ENCODE results near the gene SULT1A4.
"Not testable (repeated sequence)": the region's sequence is repeated elsewhere in the genome, so short reads cannot be mapped to it uniquely, and the experiment has no call there.

The SULT1A4 gene

GRCh38 chr16:29459706-29460646 is at the start of gene SULT1A4:
TSS of gene SULT1A4 (plus strand) at chr16:29459913. CDS start at chr16:29461386, 1,473 bp downstream.
- DNase-seq: not testable (repeated sequence)

GRCh38 chr16:29423587-29423986 is 36.1 kb upstream of the SULT1A4 start:
- intact Hi-C loops (cut with DNase I): not testable (repeated sequence)

More at GRCh38 chr16:29459706-29460646, at the start of gene SULT1A4:
- intact Hi-C loops (cut with DNase I): not testable (repeated sequence)

GRCh38 chr16:29425390-29425789 is 34.3 kb upstream of the SULT1A4 start:
- DNase-seq; intact Hi-C loops (cut with DNase I): not testable (repeated sequence)

More at GRCh38 chr16:29423587-29423986, 36.1 kb upstream of the SULT1A4 start:
- not testable (repeated sequence) for DNase-seq

- DNase-seq; intact Hi-C loops (cut with DNase I): not testable (repeated sequence)
Observed at GRCh38 chr16:29453754-29454153, 6.0 kb upstream of the SULT1A4 start.

DNA sequence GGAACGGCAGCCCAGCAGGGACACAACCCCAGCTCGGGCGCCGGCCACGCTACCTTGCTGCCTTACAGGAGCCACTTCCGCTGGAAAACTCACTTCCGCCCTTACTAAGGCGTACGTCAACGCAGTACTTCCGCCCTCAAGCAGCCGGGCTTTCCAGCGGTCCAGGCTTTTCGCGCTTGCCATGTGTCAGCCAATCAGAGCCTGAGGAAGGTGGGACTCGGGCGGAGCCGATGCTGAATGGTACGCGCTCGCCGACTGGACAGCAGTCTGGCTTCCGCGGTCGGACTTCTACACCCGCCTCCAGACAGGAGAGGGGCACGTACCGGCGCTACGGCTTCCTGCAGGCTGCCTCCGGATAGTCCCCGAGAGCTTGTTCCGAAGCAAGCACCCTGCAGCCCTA is 5.4 kb upstream of the SULT1A4 start, which contains the start of the genes BOLA2 and SLX1B:
Gene BOLA2, minus strand, starts transcription at position 83 of the 400 bp plus-strand sequence. CDS start 98 bp downstream, outside the sequence.
Gene SLX1B, plus strand, starts transcription at position 265 of the 400 bp plus-strand sequence.
- DNase-seq; intact Hi-C loops (cut with DNase I): not testable (repeated sequence)

- intact Hi-C loops (cut with DNase I): not testable (repeated sequence)
Observed at GRCh38 chr16:29454828-29455227, 4.9 kb upstream of the SULT1A4 start.

GRCh38 chr16:29457660-29458059 is 2.1 kb upstream of the SULT1A4 start:
- DNase-seq: peak in 2 of 10 donors; percentile 39 to 49
- intact Hi-C loops (cut with DNase I): not testable (repeated sequence)

More at GRCh38 chr16:29454828-29455227, 4.9 kb upstream of the SULT1A4 start:
- DNase-seq: not testable (repeated sequence)

GRCh38 chr16:29460647-29461030 is 926 bp downstream of the SULT1A4 start:
- intact Hi-C loops (cut with DNase I); DNase-seq: not testable (repeated sequence)

DNA sequence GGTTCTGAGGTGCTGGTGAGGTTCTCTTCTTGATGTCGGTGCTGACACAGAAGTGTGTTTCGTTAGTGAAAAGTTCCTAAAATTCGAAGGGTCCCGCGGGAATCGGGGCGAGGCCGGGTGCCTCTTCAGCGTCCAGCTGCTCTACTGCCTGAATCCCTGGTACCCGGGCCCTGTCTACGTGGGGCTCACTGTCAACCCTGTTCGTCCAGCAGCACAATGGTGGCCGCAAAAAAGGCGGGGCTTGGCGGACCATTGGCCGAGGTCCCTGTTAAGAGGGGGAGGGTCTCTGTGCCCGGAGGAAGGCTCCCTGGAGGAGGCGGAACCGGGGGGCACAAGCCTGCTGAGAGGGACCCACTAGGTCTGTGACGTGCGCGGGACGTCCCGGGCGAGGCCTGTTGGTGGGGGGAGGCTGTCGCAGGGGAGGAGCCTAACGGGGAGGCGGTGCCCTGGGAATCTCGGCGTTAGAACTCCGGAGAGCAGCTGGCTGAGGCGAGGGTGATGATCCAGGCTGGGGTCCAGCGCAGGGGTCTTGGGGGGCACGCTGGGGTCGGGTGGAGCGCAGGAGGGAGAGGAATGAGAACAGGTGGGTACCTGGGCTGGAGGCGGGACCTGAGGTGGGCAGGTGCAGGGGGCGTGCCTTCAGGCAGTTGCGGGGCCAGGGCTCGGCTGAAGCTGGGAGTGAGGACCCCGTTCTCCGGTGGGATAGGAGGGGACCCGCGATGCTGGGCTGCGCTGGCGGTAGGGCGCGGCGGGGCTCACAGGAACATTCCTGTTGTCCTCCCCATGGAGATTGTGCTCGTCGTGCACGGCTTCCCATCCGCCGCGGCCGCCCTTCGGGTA is 6.5 kb downstream of the SULT1A4 start:
- DNase-seq: not testable (repeated sequence)

GRCh38 chr16:29466904-29467303 is 7.2 kb downstream of the SULT1A4 start:
- intact Hi-C loops (cut with DNase I); DNase-seq: not testable (repeated sequence)

More for the DNA sequence above, 6.5 kb downstream of the SULT1A4 start:
- intact Hi-C loops (cut with DNase I): not testable (repeated sequence)

DNA sequence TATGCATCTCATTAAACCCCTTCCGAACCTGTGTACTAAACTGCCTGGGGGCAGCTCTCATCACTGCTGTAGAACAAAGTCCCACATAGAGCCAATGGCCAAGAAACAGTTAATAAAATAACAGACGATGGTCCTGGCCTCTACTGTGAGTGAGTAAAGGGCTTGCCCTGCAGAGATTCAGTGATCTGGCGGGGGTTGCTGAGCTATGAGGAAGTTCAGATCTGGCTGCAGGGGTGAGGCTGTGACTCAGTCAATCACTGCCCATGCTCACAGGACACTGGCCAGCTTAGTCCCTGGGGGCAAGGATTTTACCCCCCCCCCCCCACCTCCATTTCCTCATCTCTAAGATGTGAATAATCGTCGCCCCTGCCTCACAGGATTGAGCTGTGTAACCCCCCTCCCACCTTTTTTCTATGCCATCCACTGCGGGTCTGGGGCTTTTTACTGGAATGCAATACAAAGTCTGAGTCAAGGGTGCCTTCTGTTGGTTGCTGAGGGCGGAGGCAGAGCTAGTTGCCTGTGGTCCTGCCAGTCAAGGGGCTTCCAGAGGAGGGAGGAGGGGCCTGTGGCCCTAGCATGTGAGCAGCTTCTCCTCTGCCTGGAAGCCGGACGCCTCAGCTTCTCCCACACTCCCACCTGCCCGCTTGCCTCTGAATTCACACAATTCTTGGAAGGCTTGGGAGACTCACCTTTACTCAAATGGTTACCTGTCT is 8.1 kb downstream of the SULT1A4 start:
- DNase-seq; intact Hi-C loops (cut with DNase I): not testable (repeated sequence)

- peak in 8 of 10 donors; percentile 2 to 79 (median 15) for DNase-seq
Observed at GRCh38 chr16:29469660-29470059, 9.9 kb downstream of the SULT1A4 start.

DNA sequence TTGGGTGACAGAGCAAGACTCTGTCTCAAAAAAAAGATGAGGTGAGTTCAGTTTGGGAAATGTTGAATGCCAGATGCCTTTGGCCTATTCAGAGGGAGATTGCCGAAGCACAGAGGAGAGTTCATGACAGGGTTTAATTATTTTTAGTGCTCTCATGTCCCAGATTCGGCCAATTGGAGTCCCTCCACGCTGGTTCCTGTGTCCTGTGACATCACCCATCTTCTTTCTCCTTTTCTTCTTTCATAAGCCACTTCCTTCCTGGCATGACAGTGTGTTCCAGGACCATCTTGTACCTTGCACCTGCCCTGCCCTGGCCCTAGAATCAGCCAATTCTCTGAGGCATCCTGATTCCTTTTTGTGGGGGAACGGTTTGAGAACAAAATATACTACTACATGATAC is 12.4 kb downstream of the SULT1A4 start:
- intact Hi-C loops (cut with DNase I); DNase-seq: not testable (repeated sequence)

More at GRCh38 chr16:29469660-29470059, 9.9 kb downstream of the SULT1A4 start:
- intact Hi-C loops (cut with DNase I): not testable (repeated sequence)

DNA sequence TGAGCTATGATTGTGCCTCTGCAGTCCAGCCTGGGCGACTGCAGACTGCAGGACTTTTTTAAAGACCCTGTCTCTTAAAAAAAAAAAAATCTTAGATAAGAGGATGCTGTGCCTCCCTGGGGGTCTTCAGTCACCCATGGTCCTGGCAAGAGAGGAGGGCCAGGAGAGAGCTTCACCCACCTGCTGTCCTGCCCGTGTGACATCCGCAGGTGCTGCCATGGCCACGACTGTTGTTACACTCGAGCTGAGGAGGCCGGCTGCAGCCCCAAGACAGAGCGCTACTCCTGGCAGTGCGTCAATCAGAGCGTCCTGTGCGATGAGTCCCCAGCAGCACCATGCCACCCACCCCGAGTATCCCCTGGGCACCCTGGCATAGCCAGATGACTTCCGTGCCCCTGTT is 22.6 kb downstream of the SULT1A4 start:
- peak in 6 of 10 donors; percentile 5 to 78 (median 21) for DNase-seq
- intact Hi-C loops (cut with DNase I): not testable (repeated sequence)

DNA sequence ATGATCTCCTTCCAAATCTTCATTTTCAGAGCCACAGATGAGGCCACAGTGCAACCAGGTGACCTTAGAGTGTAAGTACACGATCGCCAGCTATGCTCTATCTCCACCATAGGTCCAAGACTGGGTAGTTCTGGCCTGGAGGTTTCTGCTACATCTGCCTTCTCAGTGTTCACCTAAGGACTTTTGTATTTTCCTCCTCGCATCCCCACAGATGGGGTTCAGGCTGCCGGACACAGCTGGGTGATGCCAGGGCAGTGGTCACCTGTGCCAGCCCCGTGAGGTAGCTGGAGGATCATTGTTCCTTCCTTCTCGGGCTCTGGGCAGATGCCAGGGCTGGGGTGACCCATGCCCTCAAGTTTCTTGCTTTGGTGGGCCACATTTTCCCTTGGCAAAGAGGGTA is 46.6 kb downstream of the SULT1A4 start, which contains the start of gene NPIPB12:
Gene NPIPB12, minus strand, starts transcription at position 101 of the 400 bp plus-strand sequence.
- intact Hi-C loops (cut with DNase I); DNase-seq: not testable (repeated sequence)

All from posterior cingulate gyrus (tissue), 11 donors.